DND-41 (cell line): ENCODE measurements around the gene MOV10L1.

ENCODE experiments used
- EZH2 ChIP-seq: IDR thresholded peaks from 3 replicates; pipeline ENCODE4 v1.6.1; 2012; ENCODE audit warnings: borderline replicate concordance, low read depth, mild to moderate bottlenecking, moderate library complexity, low read length, inconsistent platforms; ENCODE audit not compliant: severe bottlenecking
- TF ChIP-seq, protein P1 (sequence below): IDR thresholded peaks from 2 replicates; pipeline ENCODE4 v1.5.1; 2012; ENCODE audit warnings: borderline replicate concordance, low read length, moderate library complexity, mild to moderate bottlenecking; ENCODE audit not compliant: poor library complexity, severe bottlenecking; ENCODE audit errors: extremely low read depth

DNA sequence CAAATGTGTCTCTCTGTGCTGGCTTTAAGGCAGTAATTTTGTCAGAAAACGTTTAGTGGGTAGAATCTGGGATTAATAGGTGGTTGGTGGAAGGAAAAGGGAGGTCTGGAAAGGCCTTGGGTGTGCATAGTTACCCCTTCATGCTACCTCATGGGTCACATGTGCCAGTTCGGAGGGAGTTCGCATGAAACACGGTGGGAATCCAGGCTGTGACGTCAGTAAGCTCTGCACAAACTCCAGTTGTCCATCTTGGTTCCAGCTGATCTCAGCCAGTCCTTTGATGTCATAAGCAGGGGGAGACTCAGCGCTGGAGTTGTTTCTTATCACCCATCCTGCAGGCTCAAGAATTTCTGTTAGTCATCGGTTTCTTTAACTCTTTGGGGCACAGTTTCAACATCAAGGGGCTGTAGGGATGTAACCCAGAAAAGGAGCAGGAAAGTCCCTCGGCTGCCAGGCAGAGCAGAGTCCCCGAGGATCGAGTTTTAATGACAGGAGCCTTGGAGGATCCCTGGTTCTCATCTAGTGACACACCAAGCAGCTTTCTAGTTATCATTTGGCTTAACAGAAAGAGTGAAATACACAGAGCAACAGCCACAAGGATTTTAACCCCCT lies 28.9 kb downstream of the MOV10L1 start:
- TF ChIP-seq, protein P1, sequence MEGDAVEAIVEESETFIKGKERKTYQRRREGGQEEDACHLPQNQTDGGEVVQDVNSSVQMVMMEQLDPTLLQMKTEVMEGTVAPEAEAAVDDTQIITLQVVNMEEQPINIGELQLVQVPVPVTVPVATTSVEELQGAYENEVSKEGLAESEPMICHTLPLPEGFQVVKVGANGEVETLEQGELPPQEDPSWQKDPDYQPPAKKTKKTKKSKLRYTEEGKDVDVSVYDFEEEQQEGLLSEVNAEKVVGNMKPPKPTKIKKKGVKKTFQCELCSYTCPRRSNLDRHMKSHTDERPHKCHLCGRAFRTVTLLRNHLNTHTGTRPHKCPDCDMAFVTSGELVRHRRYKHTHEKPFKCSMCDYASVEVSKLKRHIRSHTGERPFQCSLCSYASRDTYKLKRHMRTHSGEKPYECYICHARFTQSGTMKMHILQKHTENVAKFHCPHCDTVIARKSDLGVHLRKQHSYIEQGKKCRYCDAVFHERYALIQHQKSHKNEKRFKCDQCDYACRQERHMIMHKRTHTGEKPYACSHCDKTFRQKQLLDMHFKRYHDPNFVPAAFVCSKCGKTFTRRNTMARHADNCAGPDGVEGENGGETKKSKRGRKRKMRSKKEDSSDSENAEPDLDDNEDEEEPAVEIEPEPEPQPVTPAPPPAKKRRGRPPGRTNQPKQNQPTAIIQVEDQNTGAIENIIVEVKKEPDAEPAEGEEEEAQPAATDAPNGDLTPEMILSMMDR, result no peak
- TF ChIP-seq EZH2, result no peak
